HG03378 (cell line): ENCODE results near the gene PLA2G2F.
A peak's percentile ranks its signal among the peaks of the same experiment; 100 is the strongest.
"Not testable (repeated sequence)": the region's sequence is repeated elsewhere in the genome, so short reads cannot be mapped to it uniquely, and the experiment has no call there.

Experiments
- ATAC-seq: cut with Tn5 transposase; IDR thresholded peaks from one replicate; pipeline ENCODE4 v1.9.1; 2021; ENCODE audit warnings: mild to moderate bottlenecking, moderate library complexity; ENCODE audit not compliant: unreplicated experiment

Gene PLA2G2F

DNA sequence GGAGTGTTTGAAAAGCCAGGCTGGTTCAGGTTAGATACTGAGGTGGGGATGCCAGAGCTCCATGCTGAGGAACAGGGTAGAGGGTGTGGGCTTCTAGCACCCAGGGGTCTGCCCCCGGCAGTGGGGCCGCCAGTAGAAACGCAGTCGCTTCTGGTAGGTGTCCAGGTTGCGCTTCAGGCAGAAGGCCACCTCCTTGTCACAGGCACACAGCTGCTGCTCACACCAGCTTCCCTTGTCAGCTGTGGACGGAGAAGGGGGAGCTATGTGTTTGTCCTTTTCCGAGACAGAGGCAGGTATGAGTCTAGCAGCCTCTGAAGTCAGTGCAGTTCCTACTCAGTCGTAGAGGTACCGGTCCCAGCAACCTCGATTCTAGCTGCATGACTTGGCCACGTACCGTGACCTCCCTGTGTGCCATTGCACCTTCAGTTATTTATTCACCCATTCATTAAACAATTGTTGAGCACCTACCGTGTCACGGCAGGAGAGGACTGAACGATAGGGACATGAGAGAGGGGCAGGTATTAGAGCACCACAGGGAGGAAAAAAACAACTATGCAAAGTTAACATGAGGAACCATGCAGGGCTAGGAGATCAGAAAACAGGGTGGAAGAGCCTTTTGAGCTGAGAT, 25.0 kb upstream of the PLA2G2F start:
- no peak for ATAC-seq

GRCh38 chr1:20115479-20115878, 23.6 kb upstream of the PLA2G2F start:
- no peak for ATAC-seq

DNA sequence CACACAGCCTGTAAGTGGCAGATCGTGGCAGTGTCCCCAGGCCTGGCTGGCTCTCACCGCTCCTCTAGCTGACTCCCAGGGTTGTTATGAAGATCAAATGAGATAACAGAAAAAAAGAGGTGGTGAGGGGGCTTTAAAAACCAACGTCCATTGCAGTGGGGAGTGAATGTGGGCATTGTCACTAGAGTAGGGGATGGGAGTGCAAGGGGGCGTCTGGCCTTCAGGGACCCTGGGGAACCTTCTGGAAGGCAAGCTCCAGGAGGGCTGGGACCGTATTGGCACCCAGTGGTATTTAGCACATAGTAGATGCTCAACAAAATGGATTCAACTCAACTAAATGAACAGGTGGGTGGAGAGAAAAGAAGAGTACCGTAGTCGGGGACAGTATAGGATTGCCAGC, 23.2 kb upstream of the PLA2G2F start:
- no peak for ATAC-seq

DNA sequence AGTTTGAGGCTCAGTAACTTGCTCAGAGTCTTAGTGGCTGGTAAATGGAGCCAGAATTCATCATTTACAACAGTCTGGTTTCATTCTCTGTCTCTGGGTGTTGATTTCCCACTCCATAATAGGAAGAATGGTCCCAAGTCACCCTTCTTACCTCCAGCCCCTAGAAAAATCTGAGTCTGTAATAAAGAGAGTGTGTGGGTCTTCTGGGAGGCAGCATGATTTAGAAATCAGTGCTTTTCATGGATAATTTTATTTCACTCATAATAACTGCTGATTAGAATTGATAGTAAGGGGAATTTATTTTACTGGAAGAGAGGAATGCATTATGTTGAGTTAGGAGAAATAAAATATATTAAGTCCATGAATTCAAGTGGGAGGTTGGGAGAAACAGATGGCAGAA, 21.9 kb upstream of the PLA2G2F start:
- ATAC-seq, result no peak

- ATAC-seq, result no peak
Observed at GRCh38 chr1:20119347-20119746, 19.8 kb upstream of the PLA2G2F start, which contains the start of gene PLA2G2D. Gene PLA2G2D (minus strand): TSS chr1:20119536. CDS start chr1:20119498, 38 bp downstream.

- no peak for ATAC-seq
Observed at GRCh38 chr1:20120796-20121195, 18.3 kb upstream of the PLA2G2F start.

DNA sequence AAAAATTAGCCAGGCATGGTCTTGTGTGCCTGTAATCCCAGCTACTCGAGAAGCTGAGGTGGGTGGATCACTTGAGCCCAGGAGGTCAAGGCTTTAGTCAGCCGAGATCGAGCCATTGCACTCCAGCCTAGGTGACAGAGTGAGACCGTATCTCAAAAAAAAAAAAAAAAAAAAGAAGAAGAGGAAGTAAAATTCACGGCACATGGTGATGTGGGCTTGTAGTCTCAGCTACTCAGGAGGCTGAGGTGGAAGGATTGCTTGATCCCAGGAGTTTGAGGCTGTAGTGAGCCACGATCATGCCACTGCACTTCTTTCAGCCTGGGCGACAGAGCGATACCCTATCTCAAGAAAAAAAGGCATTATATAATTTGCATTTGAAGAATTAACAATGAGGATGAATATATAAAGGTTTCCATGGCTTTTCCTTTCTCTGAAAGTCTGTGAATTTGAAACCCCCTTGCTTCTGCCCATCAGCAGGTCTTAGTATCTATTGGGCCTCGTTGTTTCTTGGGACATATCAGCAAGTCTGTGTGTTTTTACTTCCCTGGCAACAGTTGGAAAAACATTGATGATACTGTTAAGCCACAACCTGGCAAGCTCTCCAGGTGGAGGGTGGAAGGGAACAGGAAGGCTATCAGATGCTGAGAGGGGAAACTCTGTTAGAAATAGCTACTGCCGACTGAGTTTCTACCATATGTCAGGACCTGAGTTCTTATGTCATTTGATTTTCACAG, 15.2 kb upstream of the PLA2G2F start:
- ATAC-seq, result no peak

GRCh38 chr1:20124456-20125057, 14.6 kb upstream of the PLA2G2F start:
- ATAC-seq, result no peak

- no peak for ATAC-seq
Observed at GRCh38 chr1:20125100-20125499, 14.0 kb upstream of the PLA2G2F start.

DNA sequence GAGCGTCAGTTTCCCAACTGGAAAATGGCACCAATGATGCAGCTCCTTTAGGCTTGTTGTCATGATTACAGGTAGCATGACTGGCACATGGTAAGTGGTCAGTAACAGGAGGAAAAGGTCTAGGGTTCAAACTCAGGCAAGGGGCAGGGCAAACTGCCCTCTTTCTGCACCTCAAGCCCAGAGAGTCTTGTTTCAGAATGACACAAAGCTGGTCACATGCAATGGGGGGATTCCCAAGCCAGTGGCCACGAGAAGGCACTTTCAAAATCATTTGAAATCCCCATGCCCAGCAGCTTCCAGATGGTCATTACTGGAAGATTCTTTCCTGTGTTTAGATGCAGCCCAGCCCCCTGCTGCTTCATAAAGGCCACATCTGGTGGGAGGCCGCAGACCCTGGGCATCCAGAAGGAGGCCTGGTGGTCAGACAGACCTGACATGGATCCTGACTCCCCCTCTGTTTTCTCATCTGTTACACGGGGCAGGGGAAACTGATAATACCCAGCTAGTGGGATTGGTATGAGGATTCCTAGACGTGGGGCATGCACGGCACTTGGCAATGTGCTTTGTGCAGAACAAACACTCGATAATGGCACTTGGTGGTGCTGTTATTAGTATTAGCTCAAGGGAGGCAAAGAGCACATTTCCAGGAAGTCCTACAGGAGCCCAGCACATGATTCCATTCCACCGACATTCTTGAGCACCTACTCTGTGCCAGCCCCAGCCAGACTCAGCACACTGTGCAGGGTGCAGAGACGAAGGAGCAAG, 12.9 kb upstream of the PLA2G2F start:
- ATAC-seq, result peak; percentile 47

DNA sequence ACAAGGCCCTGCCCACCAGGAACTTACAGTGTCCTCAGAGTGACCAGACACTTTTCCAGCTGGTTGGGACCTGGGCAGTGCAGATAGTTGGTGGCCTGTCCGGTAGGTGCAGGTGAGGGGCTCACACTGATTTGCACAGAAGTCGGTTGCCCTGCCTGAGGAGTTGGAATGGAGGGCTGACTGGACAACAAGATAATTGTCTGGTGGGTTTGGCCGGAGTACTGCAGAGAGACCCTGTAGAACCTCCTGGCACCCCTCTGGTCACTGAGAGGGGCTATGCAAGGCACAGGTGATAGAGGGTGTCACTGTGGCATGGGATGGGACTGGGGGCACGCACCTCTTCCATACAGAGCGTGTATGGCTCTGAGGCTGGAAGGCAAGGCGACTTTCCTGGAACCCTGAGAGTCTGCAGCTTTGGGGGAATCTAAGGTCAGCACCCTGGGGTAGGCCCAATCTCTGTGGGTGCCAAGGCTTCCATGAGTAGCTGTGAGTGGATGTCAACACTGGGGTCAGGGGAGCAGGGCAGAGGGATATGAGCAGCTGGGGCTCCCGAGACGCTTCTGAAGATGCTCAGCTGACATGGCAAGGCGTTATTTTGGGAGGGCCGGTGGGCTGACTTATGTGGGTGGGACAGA, 12.2 kb upstream of the PLA2G2F start:
- ATAC-seq, result no peak

DNA sequence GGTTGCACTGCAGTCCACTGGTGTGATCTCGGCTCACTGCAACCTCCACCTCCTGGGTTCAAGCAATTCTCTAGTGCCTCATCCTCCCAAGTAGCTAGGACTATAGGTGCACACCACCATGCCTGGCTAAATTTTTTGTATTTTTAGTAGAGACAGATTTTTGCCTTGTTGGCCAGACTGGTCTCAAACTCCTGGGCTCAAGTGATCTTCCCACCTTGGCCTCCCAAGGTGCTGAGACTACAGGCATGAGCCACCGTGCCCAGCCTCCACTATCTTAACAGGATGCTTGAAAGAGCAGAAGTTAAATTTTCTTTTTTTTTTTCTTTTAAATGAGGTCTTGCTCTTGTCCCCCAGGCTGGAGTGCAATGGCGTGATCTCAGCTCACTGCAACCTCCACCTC, 8.6 kb upstream of the PLA2G2F start:
- ATAC-seq, result not testable (repeated sequence)

GRCh38 chr1:20134995-20135394, 4.1 kb upstream of the PLA2G2F start:
- ATAC-seq, result no peak

GRCh38 chr1:20136249-20136648, 2.9 kb upstream of the PLA2G2F start:
- ATAC-seq, result no peak

- ATAC-seq, result no peak
Observed at GRCh38 chr1:20137055-20137454, 2.1 kb upstream of the PLA2G2F start.

GRCh38 chr1:20137604-20138003, 1.5 kb upstream of the PLA2G2F start:
- ATAC-seq, result no peak

DNA sequence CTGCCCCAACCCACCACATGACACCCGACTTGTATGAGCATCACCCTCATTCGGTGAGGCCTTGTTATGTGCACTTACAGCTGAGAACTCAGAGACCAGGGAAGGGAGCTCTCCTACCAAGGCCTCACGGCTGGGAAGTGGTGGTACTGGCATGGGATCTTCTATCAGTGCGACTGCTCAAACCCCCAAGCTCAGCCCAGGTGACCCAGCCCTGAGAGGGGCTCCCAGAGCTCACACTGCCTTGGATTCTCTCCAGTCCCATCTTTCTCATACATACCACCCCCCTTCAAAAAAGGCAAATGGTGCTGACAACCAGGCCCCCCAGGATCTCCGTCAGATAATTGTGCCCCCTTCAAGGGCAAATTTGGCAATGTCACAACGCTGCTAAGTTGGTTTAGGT, 777 bp upstream of the PLA2G2F start:
- ATAC-seq, result no peak

DNA sequence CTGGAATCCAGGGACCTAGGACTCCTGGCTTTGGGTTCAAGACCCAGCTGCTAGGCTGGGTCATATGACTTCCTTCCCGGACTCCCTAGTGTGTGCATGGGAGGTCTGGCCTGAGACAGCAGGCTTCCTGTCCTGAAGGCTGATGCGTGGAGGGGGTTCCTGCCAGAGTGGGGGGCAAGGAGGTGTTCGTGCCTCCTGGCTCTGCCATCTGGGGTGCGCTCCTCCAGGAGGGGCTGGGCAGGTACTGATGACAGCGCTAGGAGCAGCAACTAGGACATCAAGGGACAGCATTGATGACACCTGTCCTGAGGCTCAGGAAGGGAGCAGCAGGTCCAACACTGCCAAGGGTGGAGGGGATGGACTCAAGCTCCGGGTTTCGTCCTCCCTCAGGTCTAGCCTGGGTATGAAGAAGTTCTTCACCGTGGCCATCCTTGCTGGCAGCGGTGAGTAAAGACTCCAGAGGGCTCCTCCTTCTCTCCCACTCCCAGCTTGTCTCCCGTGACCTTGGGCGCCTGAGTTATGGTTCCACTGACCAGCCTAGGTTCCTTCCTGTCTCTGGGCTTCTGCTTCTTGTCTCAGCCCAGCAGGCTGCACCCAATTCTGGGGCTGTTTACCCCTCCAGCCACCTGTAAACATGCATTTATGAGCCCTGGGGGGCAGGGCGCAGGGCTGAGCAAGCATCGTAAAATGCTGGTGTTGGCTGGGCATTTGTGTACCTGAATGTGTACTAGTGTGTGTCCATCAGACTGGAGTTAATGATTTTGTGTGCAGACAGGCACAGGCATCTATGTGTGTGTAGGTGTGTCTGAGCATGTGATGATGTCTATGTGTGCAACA, 871 bp downstream of the PLA2G2F start:
- ATAC-seq, result no peak

GRCh38 chr1:20141001-20141400, 1.9 kb downstream of the PLA2G2F start:
- no peak for ATAC-seq

DNA sequence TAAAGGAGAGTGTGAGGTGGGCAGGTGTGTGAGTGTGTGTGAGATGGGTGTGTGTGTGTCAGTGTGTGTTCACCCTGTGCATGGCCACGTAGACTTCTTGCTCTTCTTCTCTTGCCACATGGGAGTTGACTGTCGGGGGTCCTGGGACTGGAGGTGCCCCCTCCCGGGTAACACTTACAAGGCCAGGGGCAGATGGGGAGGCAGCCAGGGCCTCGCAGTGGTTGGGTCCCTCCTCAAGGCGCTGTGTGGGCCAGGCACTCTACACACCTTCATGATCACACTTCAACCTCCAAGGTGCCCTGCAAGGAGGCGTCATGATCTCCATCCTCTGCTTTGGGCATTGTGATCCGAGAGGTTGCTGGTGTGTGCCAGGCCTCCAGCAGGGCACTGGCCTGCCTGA, 2.3 kb downstream of the PLA2G2F start:
- ATAC-seq, result no peak
